Measurements from ENCODE around the gene KDM5C.

Gene KDM5C

GRCh38 chrX:53249408-53250042, 24.5 kb upstream of the KDM5C start:
- no peak for DNase-seq

GRCh38 chrX:53247928-53248327, 22.9 kb upstream of the KDM5C start:
- no peak for DNase-seq

GRCh38 chrX:53246231-53246630, 21.2 kb upstream of the KDM5C start:
- no peak for DNase-seq

GRCh38 chrX:53244610-53245009, 19.6 kb upstream of the KDM5C start:
- no peak for DNase-seq

GRCh38 chrX:53242310-53242709, 17.3 kb upstream of the KDM5C start:
- DNase-seq, result no peak

GRCh38 chrX:53241558-53241957, 16.6 kb upstream of the KDM5C start:
- no peak for DNase-seq

GRCh38 chrX:53239474-53239873, 14.5 kb upstream of the KDM5C start:
- no peak for DNase-seq

- no peak for DNase-seq
Measured at GRCh38 chrX:53237056-53237455, 12.0 kb upstream of the KDM5C start.

- DNase-seq, result no peak
Measured at GRCh38 chrX:53236025-53236679, 11.1 kb upstream of the KDM5C start.

- DNase-seq, result no peak
Measured at GRCh38 chrX:53235566-53235965, 10.6 kb upstream of the KDM5C start.

- DNase-seq, result no peak
Measured at GRCh38 chrX:53234484-53234883, 9.5 kb upstream of the KDM5C start.

GRCh38 chrX:53233536-53233935, 8.5 kb upstream of the KDM5C start:
- no peak for DNase-seq

GRCh38 chrX:53230116-53230515, 5.1 kb upstream of the KDM5C start:
- no peak for DNase-seq

GRCh38 chrX:53227224-53227765, 2.3 kb upstream of the KDM5C start:
- DNase-seq, result no peak

GRCh38 chrX:53223955-53224859, 800 bp downstream of the KDM5C start:
- peak; percentile 4 for DNase-seq

GRCh38 chrX:53223068-53223693, 1.8 kb downstream of the KDM5C start:
- no peak for DNase-seq

- DNase-seq, result no peak
Measured at GRCh38 chrX:53211391-53211978, 13.5 kb downstream of the KDM5C start.

GRCh38 chrX:53196678-53197077, 28.3 kb downstream of the KDM5C start:
- no peak for DNase-seq

- no peak for DNase-seq
Measured at GRCh38 chrX:53195401-53195800, 29.6 kb downstream of the KDM5C start.

- DNase-seq, result no peak
Measured at GRCh38 chrX:53194308-53194707, 30.7 kb downstream of the KDM5C start.

- no peak for DNase-seq
Measured at GRCh38 chrX:53193093-53193492, 31.9 kb downstream of the KDM5C start.

- DNase-seq, result no peak
Measured at GRCh38 chrX:53190363-53190960, 34.5 kb downstream of the KDM5C start.
